ENCODE data around the gene BGLAP.

Gene BGLAP

GRCh38 chr1:156259805-156260204 lies 17.8 kb downstream of the BGLAP start:
- DNase-seq, result no peak

DNA sequence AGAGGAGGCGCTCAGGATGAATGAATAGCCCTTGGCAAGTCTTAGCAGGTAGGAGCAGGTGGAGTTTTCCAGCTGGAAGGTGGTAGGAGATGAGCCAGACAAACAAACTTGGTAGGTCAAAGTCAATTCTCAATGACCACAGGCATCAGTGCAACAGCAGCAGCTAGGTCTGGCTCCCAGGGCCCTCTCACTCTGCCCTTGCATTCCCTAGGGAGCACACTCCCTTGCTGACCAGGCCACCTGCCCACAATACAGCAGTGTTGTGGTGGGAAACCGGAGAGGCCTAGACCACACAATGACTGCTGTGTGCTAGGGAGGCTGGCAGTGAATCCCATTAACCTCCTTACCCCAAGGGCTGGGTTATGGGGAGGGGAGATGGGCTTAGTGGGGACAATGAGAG lies 18.9 kb downstream of the BGLAP start:
- DNase-seq, result no peak

DNA sequence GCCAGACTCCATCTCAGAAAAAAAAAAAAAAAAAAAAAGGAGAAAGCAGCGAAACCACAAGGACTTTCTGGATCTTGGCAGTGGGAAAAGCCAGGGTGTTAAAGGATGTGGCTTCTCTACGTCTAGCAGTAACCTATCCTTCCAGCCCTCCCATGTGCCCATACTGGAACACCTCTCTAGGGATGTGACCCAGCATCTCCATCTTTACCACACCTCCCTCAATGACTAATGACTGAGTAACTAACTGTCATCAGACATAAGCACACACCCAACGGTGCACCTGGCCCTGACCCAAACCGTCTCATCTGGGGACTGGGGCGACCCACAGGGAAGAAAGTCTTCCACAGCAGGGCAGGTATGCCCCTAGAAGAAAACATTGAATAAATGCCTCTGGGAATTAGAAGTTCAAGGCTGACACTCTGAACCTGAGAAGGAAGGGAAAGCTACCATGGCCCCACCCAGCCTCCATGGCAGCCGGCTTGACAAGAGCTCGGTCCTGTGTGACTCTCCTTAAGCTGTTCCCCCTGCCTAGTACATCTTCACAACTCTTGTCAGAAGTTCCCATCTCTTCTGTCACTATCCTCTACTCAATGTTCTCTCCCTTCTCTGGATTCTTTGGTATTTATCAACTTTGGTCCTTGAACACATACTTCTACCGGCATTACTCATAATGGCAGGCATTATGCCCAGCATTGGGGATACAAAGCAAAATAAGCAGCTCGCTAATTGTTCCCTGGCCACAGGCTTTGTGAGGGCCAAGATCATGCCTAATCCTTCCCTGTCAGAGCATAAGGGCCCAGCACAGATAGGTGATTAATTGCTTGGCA lies 20.7 kb downstream of the BGLAP start:
- DNase-seq, result no peak

DNA sequence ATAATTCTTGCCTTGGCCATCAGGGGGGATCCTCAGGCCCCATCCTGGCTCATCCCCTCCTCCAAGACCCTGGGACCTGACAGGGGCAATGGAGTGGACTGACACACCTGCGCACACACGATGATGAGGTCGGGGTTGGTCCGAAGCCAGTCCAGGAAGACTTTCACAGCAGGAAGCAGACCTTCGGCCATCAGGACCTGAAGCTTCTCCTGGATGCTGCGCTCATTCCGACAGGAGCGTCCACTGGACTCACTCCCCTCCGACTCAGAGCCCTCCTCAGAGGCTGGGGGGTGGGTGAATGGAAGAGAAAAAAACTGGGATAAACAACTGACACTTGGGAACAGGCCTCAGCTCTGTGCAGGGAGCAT lies 21.3 kb downstream of the BGLAP start:
- DNase-seq, result no peak

- no peak for DNase-seq
Observed at GRCh38 chr1:156266051-156266450, 24.1 kb downstream of the BGLAP start.

DNA sequence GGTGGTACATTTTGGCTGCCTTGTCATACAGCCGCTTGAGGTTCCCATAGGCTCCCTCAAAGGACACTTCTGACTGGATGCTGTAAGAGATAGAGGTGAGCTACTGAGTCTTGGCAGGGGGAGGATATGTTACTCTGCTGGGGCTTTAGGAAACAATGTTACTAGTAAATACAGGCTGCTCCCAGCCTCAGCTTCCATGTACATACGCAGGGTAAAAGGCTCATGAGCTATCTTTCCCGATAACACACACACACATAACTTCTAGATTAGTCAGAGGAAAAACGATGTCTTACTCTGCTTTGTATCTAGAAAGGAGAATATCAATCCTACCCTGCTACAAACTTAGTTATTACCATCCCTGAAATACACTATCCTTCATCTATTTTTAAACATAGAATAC lies 26.4 kb downstream of the BGLAP start:
- no peak for DNase-seq

DNA sequence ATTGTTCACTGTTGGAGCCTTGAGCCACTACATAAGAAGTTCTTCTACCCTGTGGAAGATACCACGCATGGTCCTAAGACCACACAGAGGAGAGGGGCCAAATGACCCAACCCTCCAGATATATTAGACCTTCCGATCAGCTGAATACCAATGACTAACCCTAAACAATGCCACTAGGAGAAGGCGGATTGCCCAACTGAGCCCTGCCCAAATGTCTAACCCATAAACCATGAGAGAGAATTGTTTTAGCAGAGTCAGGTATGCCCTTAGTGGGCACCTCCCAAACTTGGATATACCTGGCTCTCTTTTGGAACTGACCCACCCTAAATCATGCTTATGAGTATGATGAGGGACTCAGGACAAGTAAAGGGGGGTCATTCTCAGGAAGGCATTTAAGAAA lies 28.3 kb downstream of the BGLAP start:
- DNase-seq, result no peak

DNA sequence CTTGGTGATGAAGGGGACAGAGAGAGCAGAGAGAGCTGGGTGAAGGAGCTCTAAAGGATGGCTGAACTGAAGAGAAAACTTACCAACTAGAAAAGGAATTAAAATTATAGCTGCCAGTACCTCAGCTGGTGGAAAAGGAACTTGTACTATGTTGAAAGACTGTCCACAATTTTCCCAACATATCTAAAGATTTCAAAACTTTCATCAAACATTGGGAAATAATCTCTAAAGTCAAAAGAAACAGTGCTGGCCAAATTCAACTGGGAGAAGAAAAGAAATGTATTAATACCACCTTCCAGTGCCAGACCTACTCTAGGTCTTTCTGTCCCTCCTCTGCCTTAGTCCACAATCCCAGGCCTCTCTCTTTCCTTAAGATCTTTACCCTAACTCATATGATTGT lies 34.5 kb downstream of the BGLAP start:
- no peak for DNase-seq

GRCh38 chr1:156276966-156277381 lies 35.0 kb downstream of the BGLAP start:
- no peak for DNase-seq

GRCh38 chr1:156279837-156280236 lies 37.9 kb downstream of the BGLAP start:
- no peak for DNase-seq

- DNase-seq, result no peak
Observed at GRCh38 chr1:156281281-156281680, 39.3 kb downstream of the BGLAP start.

DNA sequence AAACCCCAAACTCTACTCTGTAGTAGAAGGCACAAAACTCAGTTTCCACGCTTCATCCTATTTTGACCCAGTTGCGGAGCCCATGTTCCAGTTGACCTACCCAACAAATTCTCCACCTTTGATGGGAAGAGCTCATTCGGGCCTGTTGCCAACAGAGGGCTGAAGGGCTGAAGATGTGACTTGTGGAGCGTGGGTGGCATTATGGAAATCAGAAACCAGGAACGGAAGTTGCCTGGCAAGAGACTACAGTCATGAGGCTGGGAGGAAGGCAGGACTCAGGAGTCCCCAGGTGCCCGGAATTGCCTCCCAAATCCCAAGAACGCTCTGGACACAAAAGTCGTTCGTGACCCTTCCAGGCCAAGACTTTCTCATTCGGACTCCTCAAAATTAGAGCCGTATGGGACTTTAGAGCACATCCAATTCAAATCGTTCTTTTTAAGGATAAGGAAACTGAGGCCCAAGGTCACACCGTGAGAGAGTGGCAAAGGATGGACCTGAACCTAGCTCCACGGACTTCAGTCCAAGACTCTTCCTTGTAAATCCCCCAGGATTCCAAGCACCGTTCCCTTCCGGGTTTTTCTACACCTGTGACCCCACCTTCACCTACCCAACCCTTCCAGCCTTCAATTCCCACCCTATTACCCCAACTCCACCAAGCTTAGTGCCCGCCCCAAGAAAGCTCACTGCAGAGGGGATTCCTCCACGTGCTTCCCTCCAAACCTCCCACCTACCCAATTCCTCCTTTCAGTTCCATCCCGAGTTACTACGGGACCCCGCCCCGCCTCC lies 39.9 kb downstream of the BGLAP start:
- DNase-seq, result no peak

DNA sequence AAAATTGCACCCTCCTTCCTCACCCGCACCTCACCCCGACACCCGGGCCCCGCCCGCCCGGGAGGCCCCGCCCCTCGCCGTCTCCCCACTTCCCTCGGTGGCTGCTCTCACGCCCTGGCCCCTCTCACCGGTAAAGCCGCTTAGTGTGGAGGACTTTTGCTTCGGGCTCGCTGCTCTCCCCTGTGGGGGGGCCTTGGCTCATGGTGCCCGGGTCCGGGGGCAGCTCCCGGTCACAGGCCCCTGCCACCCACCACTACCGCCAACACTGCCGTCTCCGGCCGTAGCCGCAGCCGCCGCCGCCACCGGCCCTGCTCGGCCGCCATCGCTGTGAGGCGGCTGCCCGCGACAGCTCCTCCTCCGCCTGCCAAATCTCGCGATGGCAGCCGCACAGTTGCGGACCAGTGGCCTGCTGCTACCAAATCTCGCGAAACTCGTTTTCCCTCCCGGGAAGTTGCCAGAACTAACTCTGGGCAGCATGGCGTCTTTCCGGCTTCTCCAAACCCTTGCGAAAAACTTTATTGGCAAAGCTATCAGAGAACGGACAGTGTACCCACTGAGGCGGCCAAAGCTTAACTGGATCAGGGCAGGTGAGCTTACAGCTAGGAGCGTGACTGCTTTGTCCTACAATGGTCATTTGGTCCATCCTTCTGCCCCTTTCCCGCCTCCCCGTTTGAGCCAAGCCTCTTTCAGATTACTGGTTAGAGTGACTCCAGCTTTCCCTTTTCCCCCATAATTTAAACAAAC lies 40.7 kb downstream of the BGLAP start, which contains the start of gene SMG5:
Gene SMG5, minus strand, starts transcription at position 347 of the 744 bp plus-strand sequence. Its CDS starts 145 bp downstream, at position 202.
- DNase-seq, result peak; percentile 98

DNA sequence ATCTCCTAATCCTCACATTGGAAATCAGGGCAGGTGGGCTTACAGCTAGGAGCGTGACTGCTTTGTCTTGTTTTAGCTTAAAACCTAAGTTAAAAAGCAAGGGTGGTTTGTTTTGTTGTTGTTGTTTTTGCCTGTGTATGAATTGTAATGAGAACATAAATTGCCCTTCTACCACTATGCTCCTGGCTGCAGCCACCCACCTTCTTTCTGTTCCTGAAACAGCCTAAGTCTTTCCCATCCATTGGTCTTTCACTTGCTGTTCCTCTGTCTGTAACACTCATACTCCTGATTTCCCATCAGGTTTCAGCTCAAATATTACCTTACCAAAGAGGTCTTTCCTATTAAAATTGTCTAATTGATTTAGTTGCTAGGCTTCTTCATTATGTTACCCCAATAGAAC lies 41.5 kb downstream of the BGLAP start:
- DNase-seq, result no peak

DNA sequence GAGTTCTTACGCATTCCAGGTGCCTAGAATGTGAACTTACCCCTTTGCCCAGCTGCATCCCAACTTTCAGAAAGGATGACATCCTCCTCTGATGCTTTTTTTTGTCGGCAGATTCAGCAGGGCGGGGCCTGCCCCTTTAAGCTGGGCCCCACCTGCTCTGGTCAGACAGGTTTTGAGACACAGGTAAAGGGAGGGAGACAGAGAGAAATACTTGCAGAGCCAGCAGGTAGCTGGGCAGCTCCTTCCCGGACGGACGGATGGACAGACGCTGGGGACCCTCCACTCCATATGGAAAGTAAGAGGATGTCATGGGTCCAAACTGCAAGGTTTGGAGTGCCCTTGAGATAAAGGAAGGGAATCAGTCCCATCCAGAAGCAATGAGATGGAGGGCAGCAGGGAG lies 42.1 kb downstream of the BGLAP start, which contains the start of gene TMEM79:
Gene TMEM79, plus strand, starts transcription at position 214 of the 400 bp plus-strand sequence. CDS start 902 bp downstream, outside the sequence.
- DNase-seq, result no peak

DNA sequence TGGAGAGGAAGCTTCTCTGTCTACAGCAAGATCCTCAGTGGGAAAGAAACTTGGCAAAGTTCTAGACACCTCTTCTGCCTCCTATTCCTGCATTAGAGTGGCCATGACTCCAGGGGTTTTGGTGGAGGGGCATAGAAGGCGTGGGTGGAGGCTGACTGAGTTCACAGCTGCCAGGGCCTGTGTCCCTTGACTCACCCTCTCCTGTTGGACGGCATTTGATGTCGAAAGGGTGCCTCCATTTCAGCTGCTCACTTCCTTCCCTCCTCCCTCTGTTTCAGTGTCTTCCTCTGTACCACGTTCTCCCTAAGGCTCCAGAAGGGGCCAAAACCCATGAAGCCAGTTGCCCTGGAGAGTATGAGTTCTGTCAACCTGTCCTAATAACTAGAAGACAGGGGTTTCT lies 42.8 kb downstream of the BGLAP start:
- no peak for DNase-seq

DNA sequence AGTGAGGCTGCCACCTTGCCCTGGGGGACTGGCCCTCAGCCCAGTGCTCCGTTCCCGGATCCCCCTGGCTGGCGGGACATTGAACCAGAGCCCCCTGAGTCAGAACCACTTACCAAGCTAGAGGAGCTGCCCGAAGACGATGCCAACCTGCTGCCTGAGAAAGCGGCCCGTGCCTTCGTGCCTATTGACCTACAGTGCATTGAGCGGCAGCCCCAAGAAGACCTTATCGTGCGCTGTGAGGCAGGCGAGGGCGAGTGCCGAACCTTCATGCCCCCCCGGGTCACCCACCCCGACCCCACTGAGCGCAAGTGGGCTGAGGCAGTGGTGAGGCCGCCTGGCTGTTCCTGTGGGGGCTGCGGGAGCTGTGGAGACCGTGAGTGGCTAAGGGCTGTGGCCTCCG lies 43.5 kb downstream of the BGLAP start:
- no peak for DNase-seq

GRCh38 chr1:156286061-156286460 lies 44.1 kb downstream of the BGLAP start:
- no peak for DNase-seq

DNA sequence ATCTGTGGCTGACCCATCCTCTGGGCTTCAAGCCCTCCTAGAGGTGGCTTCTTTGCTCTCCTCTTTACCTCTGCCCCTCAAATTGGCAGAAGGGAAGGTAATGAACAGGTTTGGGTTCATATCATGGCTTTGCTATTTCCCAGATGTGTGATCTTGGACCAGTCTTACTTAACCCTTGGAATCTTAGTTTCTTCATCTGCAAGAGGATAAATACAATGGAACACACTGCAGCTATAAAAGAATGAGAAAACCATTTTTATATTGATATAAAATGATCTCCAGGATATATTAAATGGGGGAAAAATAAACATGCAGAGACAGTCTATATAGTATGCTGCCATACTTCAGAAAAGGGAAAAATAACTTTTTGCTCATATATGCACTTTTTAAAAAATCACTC lies 47.9 kb downstream of the BGLAP start:
- DNase-seq, result no peak

GRCh38 chr1:156291226-156292061 lies 49.5 kb downstream of the BGLAP start:
- peak; percentile 90 for DNase-seq

All from right hindlimb (tissue), 1 donor.